NT2/D1 (cell line): Measurements from ENCODE around the gene AGPAT2.

Source experiments
- DNase-seq: peaks from one replicate; pipeline ENCODE4 v3.0.0-alpha.2; 2011; ENCODE audit warnings: low read depth, low spot score
- H3K27me3 ChIP-seq: 2 replicates; pipeline ENCODE4 v1.6.0; 2011; ENCODE audit warnings: mild to moderate bottlenecking; ENCODE audit not compliant: insufficient read length, insufficient read depth
- H3K36me3 ChIP-seq: 2 replicates; pipeline ENCODE4 v1.6.1; 2011; ENCODE audit warnings: mild to moderate bottlenecking, low read length, mixed read lengths; ENCODE audit not compliant: insufficient read depth, insufficient read length
- H3K4me1 ChIP-seq: 2 replicates; pipeline ENCODE4 v1.5.1; 2011; ENCODE audit not compliant: insufficient read depth, insufficient read length
- H3K4me3 ChIP-seq: 2 replicates; pipeline ENCODE4 v1.5.1; 2011; ENCODE audit warnings: low read depth; ENCODE audit not compliant: insufficient read length
- H3K9ac ChIP-seq: 2 replicates; pipeline ENCODE4 v1.6.0; 2011; ENCODE audit warnings: low read depth; ENCODE audit not compliant: insufficient read length
- H3K9me3 ChIP-seq: 2 replicates; pipeline ENCODE4 v1.5.1; 2011; ENCODE audit warnings: mild to moderate bottlenecking, low read length; ENCODE audit not compliant: insufficient read depth
- SUZ12 ChIP-seq: IDR thresholded peaks from 2 replicates; pipeline ENCODE4 v1.6.1; 2011; ENCODE audit not compliant: insufficient read length, insufficient read depth; ENCODE audit errors: extremely low read depth
- YY1 ChIP-seq: IDR thresholded peaks from 2 replicates; pipeline ENCODE4 v1.6.1; 2011; ENCODE audit not compliant: insufficient read length, insufficient read depth
- ZNF274 ChIP-seq: IDR thresholded peaks from 2 replicates; pipeline ENCODE4 v1.6.1; 2011; ENCODE audit warnings: mild to moderate bottlenecking, low read depth, low read length

The AGPAT2 gene

DNA sequence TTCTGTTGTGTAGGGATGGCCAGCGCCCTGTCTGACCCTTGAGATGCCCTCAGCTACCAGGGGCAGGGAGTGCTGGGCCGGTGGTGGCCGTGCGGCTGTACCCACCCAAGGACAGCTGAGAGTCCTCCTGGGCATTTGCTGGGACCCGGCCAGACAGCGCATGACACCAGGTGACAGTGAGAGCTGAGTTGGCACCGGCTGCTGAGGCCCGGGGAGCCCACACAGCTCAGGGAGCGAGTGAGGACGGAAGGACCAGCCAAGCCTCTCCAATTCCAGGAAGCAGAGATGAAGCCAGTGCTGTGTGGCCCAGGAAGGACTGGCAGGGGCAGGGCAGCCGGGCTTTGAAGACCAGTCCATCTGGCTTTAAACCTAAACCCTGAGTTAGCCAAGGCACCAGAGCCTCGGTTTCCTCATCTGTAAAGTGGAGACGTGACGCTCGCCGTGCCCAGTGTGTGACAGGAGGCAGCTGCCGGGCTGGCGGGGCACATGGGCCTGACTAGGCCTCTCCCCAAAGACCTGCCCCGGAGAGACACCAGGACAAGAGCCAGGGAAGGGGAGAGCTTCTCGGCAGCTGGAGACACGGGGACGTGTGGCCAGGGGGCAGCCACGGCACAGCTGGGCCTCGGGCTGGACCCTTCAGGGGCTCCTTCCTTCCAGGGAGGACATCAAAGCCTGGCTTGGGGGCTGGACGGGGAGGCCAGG is 3.0 kb upstream of the AGPAT2 start:
- H3K9me3 ChIP-seq = no peaks in the 10 kb centered on the region
- DNase-seq = no peak
- no peak overlapping the region for H3K9ac ChIP-seq
- no peak overlapping the region for H3K4me3 ChIP-seq
- TF ChIP-seq ZNF274 = no peak
- TF ChIP-seq SUZ12 = no peak
- no peak for TF ChIP-seq YY1
- H3K36me3 ChIP-seq = no peaks in the 10 kb centered on the region
- peaks cover 45% of the 10 kb centered on the region for H3K4me1 ChIP-seq
- peaks cover 33% of the 10 kb centered on the region for H3K27me3 ChIP-seq

GRCh38 chr9:136689108-136689460 is 1.8 kb upstream of the AGPAT2 start:
- no peak for DNase-seq
- TF ChIP-seq SUZ12 (no peak), ZNF274 (no peak)
- Histone ChIP-seq H3K9ac (no peak overlapping the region), H3K4me1 (peaks cover 50% of the 10 kb centered on the region), H3K36me3 (no peaks in the 10 kb centered on the region), H3K9me3 (no peaks in the 10 kb centered on the region), H3K27me3 (peaks cover 33% of the 10 kb centered on the region), H3K4me3 (no peak overlapping the region)

DNA sequence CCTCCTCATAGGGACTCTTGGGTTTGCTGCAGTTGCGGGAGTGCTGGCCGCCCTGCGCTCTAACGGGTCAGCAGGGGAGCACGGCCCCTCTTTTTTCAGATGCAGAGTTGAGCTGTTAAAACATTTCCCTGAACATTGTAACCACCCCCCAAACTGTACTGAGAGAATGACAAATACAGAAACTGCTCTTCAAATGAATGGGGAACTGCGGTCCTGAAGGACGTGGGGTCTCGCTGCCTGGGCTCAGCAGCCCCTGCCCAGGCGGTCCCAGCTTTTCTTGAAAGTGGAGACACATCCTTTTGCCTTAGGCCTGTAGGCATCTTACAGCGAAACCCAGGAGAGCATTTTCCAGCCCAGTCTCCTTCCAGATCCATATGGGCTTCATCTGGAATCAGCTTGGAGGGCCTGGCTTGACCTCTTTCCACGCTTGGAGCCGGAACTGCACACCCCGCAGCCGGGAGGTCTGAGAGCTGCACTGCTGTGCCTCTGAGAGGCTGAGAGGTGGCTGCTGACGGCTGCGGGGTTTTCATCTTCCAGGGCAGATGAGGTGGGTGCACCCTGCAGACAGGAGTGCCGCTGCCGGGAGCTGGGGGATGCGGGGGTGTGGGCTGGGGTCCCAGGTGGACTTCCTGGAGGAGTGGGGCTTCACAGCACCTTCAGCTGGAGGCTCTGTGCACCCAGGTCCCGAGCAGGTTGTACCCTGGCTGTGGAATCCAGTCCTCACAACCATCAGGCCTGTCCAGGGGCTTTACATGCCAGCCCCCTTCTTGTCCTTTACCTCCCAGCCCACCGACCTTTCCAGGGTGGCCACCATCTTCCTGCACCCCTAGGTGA is 1.2 kb upstream of the AGPAT2 start:
- Histone ChIP-seq H3K4me1 (peaks cover 52% of the 10 kb centered on the region), H3K27me3 (peaks cover 33% of the 10 kb centered on the region), H3K4me3 (peak overlapping the region; percentile 36), H3K9me3 (no peaks in the 10 kb centered on the region), H3K36me3 (peaks cover 4% of the 10 kb centered on the region), H3K9ac (no peak overlapping the region)
- no peak for TF ChIP-seq SUZ12
- TF ChIP-seq ZNF274 = no peak
- no peak for TF ChIP-seq YY1
- no peak for DNase-seq

DNA sequence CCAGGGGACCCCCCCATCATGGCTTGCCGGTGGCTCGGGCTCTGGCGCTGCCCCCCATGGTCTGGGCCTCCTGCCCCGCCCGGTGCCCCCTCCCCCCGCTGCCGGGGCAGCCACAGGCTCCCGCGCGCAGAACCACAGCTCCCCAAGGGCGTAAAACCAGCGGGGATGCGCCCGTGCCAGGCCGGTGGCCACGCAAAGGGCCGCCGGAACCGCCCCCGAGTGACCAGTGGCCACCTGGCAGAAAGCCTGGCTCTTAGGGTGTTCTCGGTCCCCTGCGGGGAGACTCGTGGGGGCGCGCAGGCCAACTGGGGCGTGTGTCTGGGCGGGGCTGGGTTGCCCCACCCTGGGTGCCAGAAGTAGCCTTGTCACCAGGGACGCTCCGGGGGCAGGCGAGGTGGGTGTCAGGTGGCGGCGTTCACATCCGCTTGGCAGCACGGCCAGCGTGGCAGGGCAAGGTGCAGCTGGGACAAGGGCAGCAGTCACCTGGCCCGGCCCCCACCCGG is 515 bp upstream of the AGPAT2 start:
- peak overlapping the region; percentile 75 for H3K9ac ChIP-seq
- peak overlapping the region; percentile 36 for H3K4me3 ChIP-seq

DNA sequence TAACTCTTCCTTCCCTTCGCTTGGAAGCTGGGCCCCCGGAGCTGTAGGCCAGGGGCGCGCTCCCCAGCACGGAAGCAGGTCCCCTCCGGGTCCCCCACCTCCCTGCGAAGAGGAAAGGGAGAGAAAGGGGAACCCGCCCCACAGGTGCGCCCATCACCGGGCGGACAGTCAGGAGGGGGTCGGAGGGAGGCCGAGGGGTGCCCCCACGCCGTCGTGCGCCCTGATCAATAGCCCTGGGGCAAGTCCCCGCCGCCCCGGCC is 793 bp downstream of the AGPAT2 start:
- Histone ChIP-seq H3K27me3 (peaks cover 33% of the 10 kb centered on the region), H3K4me1 (peaks cover 53% of the 10 kb centered on the region)

More for the DNA sequence above, 515 bp upstream of the AGPAT2 start:
- DNase-seq = no peak
- Histone ChIP-seq H3K4me1 (peaks cover 54% of the 10 kb centered on the region), H3K9me3 (no peaks in the 10 kb centered on the region), H3K36me3 (peaks cover 4% of the 10 kb centered on the region), H3K27me3 (peaks cover 33% of the 10 kb centered on the region)
- no peak for TF ChIP-seq YY1
- no peak for TF ChIP-seq ZNF274
- no peak for TF ChIP-seq SUZ12

DNA sequence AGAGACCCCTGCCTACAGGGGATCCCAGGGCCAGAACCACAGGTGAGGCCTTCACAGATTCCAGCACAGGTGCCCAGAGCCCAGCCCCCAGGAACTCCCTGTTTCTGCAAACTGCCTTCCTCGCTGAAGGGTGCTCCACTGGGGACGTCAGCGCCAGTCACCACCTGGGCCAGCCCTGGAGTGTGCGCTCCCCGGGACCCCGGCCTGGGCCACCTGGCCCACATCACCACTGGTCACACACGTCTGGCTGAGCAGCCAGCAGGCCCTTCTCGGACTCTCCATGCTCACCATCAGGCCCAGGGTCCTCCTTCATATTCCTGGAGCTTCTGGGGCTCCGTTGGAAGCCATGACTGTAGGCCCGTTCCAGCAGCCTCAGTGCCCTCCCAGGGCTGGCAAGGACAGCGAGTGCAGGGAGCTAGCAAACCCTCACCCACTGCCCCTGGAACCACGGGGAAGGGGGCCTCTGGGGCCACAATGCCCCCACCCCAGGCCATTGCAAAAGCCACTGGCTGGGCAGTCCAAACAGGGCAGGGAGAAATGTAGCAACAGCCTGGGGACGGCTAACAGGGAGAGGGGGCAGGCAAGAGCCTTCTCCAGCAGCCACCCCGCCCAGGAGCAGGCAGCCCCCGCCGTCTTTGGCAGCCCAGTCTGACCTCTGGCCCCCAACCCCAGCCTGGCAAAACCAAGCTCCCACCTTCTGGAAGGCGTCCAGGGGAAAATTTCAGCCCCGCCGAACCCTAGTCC is 1.3 kb downstream of the AGPAT2 start:
- Histone ChIP-seq H3K9me3 (no peaks in the 10 kb centered on the region), H3K36me3 (peaks cover 4% of the 10 kb centered on the region), H3K4me1 (peaks cover 51% of the 10 kb centered on the region), H3K27me3 (peaks cover 33% of the 10 kb centered on the region), H3K9ac (peak overlapping the region; percentile 93), H3K4me3 (peak overlapping the region; percentile 76)
- no peak for DNase-seq
- no peak for TF ChIP-seq ZNF274
- no peak for TF ChIP-seq YY1
- TF ChIP-seq SUZ12 = no peak

More for the DNA sequence above, 793 bp downstream of the AGPAT2 start:
- H3K9me3 ChIP-seq = no peaks in the 10 kb centered on the region
- TF ChIP-seq YY1 (no peak), SUZ12 (no peak), ZNF274 (no peak)
- H3K36me3 ChIP-seq = peaks cover 4% of the 10 kb centered on the region
- peak overlapping the region; percentile 76 for H3K4me3 ChIP-seq
- DNase-seq = no peak
- peak overlapping the region; percentile 93 for H3K9ac ChIP-seq

DNA sequence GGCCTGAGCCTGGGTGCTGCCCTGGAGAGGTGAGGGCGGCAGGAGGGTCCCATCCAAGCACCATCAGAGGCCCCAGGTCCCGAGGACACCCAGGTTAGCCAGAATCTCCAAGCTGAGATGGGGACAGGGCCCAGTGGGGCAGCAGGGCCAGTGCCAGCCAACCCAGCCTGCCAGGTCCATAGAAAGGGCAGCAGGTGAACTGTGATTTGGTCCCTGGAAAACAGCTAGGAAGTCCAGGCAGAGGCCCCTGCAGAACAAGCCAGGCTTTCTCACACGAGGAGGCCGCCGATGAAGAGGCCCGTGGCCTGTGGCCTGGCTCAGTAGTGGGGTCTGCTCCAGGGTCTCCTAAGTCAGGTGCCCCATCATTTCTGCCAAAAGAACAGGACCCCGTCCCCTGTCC is 2.0 kb downstream of the AGPAT2 start:
- H3K4me3 ChIP-seq = no peak overlapping the region
- no peak for DNase-seq
- no peaks in the 10 kb centered on the region for H3K9me3 ChIP-seq
- H3K4me1 ChIP-seq = peaks cover 46% of the 10 kb centered on the region
- H3K27me3 ChIP-seq = peaks cover 26% of the 10 kb centered on the region
- peak overlapping the region; percentile 51 for H3K9ac ChIP-seq
- H3K36me3 ChIP-seq = peaks cover 4% of the 10 kb centered on the region
- no peak for TF ChIP-seq ZNF274
- TF ChIP-seq YY1 = no peak
- TF ChIP-seq SUZ12 = no peak
